Suprapubic skin (tissue), 4 donors: ENCODE measurements around the gene GIPR. TPM values are rescaled to one million over a fixed set of nuclear protein-coding genes. Genes with fewer than 3 reads are reported as not detected.

ENCODE experiments used
- DNase-seq, 2 donors: peaks; one replicate each; pipeline ENCODE4 v3.0.0-alpha.2; 2019; ENCODE audit warnings: low spot score in 2 of 2
- H3K27ac ChIP-seq: fragments of 200-600 bp; sonication (generic); one replicate; pipeline ENCODE4 v1.5.1; 2019
- H3K27me3 ChIP-seq: fragments of 200-600 bp; sonication (generic); one replicate; pipeline ENCODE4 v1.5.1; 2019
- H3K36me3 ChIP-seq: fragments of 200-600 bp; sonication (generic); one replicate; pipeline ENCODE4 v1.5.1; 2019
- H3K4me1 ChIP-seq: fragments of 200-600 bp; sonication (generic); one replicate; pipeline ENCODE4 v1.5.1; 2019
- H3K4me3 ChIP-seq: fragments of 200-600 bp; sonication (generic); one replicate; pipeline ENCODE4 v1.5.1; 2019; ENCODE audit warnings: mild to moderate bottlenecking
- H3K9me3 ChIP-seq: fragments of 200-600 bp; sonication (generic); one replicate; pipeline ENCODE4 v1.5.1; 2019
- EP300 ChIP-seq: sonication (generic); formaldehyde crosslinking; IDR thresholded peaks from one replicate; pipeline ENCODE4 v1.6.1; 2017; ENCODE audit warnings: antibody characterized with exemption
- POLR2A ChIP-seq, 2 donors: fragments of 450-650 bp; IDR thresholded peaks; one replicate each; pipeline ENCODE4 v1.6.1; 2017; ENCODE audit warnings: antibody characterized with exemption in 2 of 2, mild to moderate bottlenecking in 2 of 2, moderate library complexity in 2 of 2
- POLR2AphosphoS5 ChIP-seq, 3 donors: sonication (generic); formaldehyde crosslinking; IDR thresholded peaks; one replicate each; pipeline ENCODE4 v1.6.1; 2017; ENCODE audit warnings: antibody characterized with exemption in 3 of 3
- WGBS: methylation state at CpG from one replicate; pipeline ENCODE4 v1.1.5; 2018; 5-methylcytosine and 5-hydroxymethylcytosine counted together
- total RNA-seq, 4 donors: library from RNA; depleted of rRNA; stranded (reverse); fragments of >200 nt; gene quantifications; one replicate each; pipeline ENCODE4 v1.1.0, GENCODE V29; 2016
- TF ChIP-seq, protein P1 (sequence below), 2 donors: fragments of 200-600 bp in 1 of 2; fragments of 450-650 bp in 1 of 2; sonication (generic) in 1 of 2; IDR thresholded peaks; one replicate each; pipeline ENCODE4 v1.5.1; 2016 to 2019; ENCODE audit warnings: antibody characterized with exemption in 2 of 2, mild to moderate bottlenecking in 1 of 2, moderate library complexity in 1 of 2

GIPR gene
- total RNA-seq, 4 donors from 2014 or later, result 0.95 to 11.2 (median 1.6) TPM

DNA sequence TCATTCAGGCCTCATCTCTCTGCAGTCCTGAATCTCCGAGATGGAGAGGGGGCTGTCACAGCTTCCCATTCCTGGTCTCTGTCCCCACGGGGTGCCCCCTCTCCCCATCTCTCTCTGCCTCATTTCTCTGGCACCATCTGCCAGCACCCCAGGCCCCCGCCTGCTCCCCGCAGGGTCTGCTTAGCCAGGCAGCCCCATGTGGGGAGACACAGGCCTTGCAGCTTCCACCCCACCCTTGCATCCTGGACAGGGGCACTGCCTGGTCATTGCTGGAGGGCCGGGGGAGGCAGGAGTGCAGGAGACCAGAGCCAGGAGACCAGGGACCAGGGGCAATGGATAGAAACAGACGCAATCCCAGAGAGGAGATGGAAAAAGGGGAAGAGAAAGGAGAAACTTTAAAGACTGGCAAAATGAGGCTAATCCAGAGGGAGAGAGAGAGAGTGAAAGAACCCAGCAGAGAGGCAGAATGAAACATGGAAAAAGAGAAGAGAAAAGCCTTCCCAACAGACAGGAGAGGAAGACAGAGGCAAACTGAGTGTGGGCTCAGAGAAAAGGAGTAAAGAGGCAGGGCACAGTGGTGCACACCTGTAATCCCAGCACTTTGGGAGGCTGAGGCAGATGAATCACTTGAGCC is 8.8 kb upstream of the GIPR start:
- TF ChIP-seq, protein P1, sequence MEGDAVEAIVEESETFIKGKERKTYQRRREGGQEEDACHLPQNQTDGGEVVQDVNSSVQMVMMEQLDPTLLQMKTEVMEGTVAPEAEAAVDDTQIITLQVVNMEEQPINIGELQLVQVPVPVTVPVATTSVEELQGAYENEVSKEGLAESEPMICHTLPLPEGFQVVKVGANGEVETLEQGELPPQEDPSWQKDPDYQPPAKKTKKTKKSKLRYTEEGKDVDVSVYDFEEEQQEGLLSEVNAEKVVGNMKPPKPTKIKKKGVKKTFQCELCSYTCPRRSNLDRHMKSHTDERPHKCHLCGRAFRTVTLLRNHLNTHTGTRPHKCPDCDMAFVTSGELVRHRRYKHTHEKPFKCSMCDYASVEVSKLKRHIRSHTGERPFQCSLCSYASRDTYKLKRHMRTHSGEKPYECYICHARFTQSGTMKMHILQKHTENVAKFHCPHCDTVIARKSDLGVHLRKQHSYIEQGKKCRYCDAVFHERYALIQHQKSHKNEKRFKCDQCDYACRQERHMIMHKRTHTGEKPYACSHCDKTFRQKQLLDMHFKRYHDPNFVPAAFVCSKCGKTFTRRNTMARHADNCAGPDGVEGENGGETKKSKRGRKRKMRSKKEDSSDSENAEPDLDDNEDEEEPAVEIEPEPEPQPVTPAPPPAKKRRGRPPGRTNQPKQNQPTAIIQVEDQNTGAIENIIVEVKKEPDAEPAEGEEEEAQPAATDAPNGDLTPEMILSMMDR (IDR thresholded peaks at IDR 0.05), result no peak
- TF ChIP-seq POLR2A (IDR thresholded peaks at IDR 0.05) (no peak), EP300 (no peak), POLR2AphosphoS5 (IDR thresholded peaks at IDR 0.05) (no peak)
- WGBS, result 83% methylated on average over 5 of the region's 6 CpGs
- H3K27me3 ChIP-seq, result peaks cover 7% of the 10 kb centered on the region
- no peaks in the 10 kb centered on the region for H3K9me3 ChIP-seq
- no peaks in the 10 kb centered on the region for H3K36me3 ChIP-seq
- no peak overlapping the region for H3K4me3 ChIP-seq
- H3K27ac ChIP-seq, result no peak overlapping the region
- DNase-seq, result no peak
- H3K4me1 ChIP-seq, result no peaks in the 10 kb centered on the region

DNA sequence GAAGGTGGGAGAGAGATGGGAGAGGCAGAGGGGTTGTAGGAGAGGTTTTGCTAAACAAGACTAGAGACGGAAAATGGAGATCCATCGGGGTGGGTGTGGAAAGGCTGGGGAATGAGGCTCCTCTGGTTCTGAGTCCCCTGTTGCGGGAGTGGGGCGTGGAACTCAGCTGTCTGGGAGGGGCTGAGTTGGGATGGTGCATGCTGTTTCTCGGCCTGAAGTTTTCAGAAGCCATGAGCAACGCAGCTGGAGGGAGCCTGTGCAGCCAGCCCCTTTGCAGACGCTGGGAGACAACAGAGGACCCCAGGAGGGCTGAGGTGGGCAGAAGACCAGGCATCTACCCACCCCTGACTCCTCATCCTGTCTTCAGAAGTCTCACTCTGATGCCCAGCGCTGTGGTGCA is 7.4 kb upstream of the GIPR start:
- TF ChIP-seq POLR2A (IDR thresholded peaks at IDR 0.05), result no peak
- TF ChIP-seq POLR2AphosphoS5 (IDR thresholded peaks at IDR 0.05), result no peak
- H3K9me3 ChIP-seq, result no peaks in the 10 kb centered on the region
- DNase-seq, result no peak
- 22% methylated on average over 8 of the region's 8 CpGs for WGBS
- H3K27ac ChIP-seq, result no peak overlapping the region
- H3K27me3 ChIP-seq, result peaks cover 12% of the 10 kb centered on the region
- no peak overlapping the region for H3K4me3 ChIP-seq
- no peaks in the 10 kb centered on the region for H3K36me3 ChIP-seq
- H3K4me1 ChIP-seq, result no peaks in the 10 kb centered on the region

DNA sequence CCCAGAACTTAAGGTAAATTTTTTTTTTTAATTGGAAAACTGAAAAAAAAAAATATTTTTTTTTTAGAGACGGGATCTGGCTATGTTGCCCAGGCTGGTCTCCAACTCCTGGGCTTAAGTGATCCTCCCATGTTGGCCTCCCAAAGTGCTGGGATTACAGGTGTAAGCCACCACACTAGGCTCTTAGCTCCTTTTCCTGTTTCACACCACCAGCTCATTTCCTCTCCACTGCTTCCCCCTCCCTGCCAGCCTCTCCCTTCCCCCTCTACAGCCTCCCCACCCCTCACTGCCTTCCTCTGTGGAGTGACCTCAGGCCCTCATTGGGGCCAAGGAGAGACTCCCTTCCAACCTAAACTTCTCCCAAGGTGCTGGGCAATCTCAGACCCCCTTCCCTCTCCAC is 4.2 kb upstream of the GIPR start:
- 93% methylated on average over 1 of the region's 1 CpG for WGBS
- TF ChIP-seq POLR2AphosphoS5 (IDR thresholded peaks at IDR 0.05), result no peak
- no peak for TF ChIP-seq EP300
- no peak for TF ChIP-seq POLR2A (IDR thresholded peaks at IDR 0.05)
- TF ChIP-seq, protein P1 (IDR thresholded peaks at IDR 0.05), result no peak
- no peak overlapping the region for H3K4me3 ChIP-seq
- H3K27ac ChIP-seq, result no peak overlapping the region
- H3K27me3 ChIP-seq, result peaks cover 36% of the 10 kb centered on the region
- H3K4me1 ChIP-seq, result peaks cover 10% of the 10 kb centered on the region
- H3K9me3 ChIP-seq, result no peaks in the 10 kb centered on the region
- H3K36me3 ChIP-seq, result no peaks in the 10 kb centered on the region
- DNase-seq, result no peak

DNA sequence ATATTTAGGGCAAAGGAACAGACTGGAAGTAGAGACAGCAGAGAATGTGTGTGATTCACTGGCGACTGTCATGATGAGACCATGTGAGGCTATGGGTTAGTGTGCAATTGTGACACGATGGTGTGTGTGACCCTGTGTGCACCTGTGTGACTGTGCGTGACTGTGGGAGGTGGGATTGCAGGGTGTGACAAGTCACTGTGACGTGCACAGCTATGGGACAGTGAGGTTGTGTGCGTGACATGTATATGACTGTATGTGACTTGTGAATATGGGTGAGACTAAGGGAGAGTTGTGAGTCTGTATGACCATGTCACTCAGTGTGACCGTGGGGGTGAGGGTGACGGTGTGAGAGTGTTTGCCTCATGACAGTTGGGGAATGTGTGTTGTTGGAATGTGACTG is 3.4 kb upstream of the GIPR start:
- peaks cover 44% of the 10 kb centered on the region for H3K27me3 ChIP-seq
- no peaks in the 10 kb centered on the region for H3K36me3 ChIP-seq
- 73% methylated on average over 7 of the region's 7 CpGs for WGBS
- no peak for DNase-seq
- no peaks in the 10 kb centered on the region for H3K9me3 ChIP-seq
- no peak overlapping the region for H3K27ac ChIP-seq
- H3K4me3 ChIP-seq, result no peak overlapping the region
- TF ChIP-seq EP300 (no peak), POLR2A (IDR thresholded peaks at IDR 0.05) (no peak), POLR2AphosphoS5 (IDR thresholded peaks at IDR 0.05) (no peak)
- TF ChIP-seq, protein P1 (IDR thresholded peaks at IDR 0.05), result no peak
- peaks cover 18% of the 10 kb centered on the region for H3K4me1 ChIP-seq

DNA sequence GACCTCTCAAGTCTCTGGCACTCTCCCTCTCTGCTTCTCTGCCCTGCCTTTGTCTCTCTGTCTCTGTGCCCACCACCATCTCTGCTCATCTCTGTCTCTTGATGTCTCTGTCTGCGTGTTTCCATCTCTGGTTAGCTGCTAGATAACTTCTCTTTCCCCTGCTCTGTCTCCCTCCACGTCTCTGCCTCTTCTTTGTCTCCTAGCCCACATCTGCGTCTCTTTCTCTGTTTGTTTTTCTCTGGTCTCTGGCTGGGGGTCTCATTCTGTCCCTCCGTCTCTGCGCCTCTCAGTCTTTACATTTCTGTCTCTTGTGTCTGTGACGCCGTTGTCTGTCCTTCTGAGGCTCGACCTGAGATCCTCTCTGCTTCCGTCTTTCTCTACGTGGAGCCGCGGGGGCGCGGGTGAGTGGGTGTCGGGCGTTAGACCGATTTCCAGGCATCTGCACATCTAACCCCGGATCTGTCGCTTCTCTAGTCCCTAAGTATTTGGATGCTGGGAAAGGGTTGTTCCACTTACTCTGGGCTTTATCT is 386 bp downstream of the GIPR start:
- Histone ChIP-seq H3K4me3 (peak overlapping the region; percentile 39), H3K4me1 (peaks cover 28% of the 10 kb centered on the region), H3K27me3 (peaks cover 61% of the 10 kb centered on the region), H3K9me3 (no peaks in the 10 kb centered on the region), H3K27ac (no peak overlapping the region), H3K36me3 (no peaks in the 10 kb centered on the region)
- 1% methylated on average over 19 of the region's 19 CpGs for WGBS
- no peak for DNase-seq
- no peak for TF ChIP-seq POLR2A (IDR thresholded peaks at IDR 0.05)
- TF ChIP-seq POLR2AphosphoS5 (IDR thresholded peaks at IDR 0.05), result no peak
- TF ChIP-seq, protein P1 (IDR thresholded peaks at IDR 0.05), result no peak
- no peak for TF ChIP-seq EP300
